Upper lobe of left lung (tissue), 4 donors: ENCODE measurements around the gene GJD4.

Experiments used
- CTCF ChIP-seq, 6 experiments: fragments of 450-650 bp in 4 of 6; fragments of 200-600 bp in 2 of 6; sonication (generic) in 2 of 6; IDR thresholded peaks; one replicate each; pipeline ENCODE4 v1.5.1; 2016 to 2019; ENCODE audit warnings: antibody characterized with exemption in 6 of 6
- POLR2A ChIP-seq, 4 donors: fragments of 450-650 bp; IDR thresholded peaks; one replicate each; pipeline ENCODE4 v1.5.1; 2016 to 2017; ENCODE audit warnings: antibody characterized with exemption in 4 of 4, mild to moderate bottlenecking in 2 of 4
- POLR2AphosphoS5 ChIP-seq, 2 donors: sonication (generic); formaldehyde crosslinking; IDR thresholded peaks; one replicate each; pipeline ENCODE4 v1.5.1; 2017; ENCODE audit warnings: antibody characterized with exemption in 2 of 2

- TF ChIP-seq POLR2A (IDR thresholded peaks at IDR 0.05): no peak
- TF ChIP-seq CTCF (IDR thresholded peaks at IDR 0.05): no peak
- no peak for TF ChIP-seq POLR2AphosphoS5 (IDR thresholded peaks at IDR 0.05)
These were observed 34.0 kb downstream of the GJD4 start for GRCh38 chr10:35639021-35639727.
